ENCODE results near the gene FAM107B. TPM values are rescaled to one million over a fixed set of nuclear protein-coding genes. Genes with fewer than 3 reads are reported as not detected.

The FAM107B gene
- total RNA-seq, 1 experiment from 2014 or later, result 41.6 TPM

- Histone ChIP-seq H2AFZ (ENCODE audit: low read depth, low read length, poor library complexity, severe bottlenecking) (no peak overlapping the region), H3K4me2 (ENCODE audit: low read length) (no peak overlapping the region), H3K9ac (ENCODE audit: low read length) (no peak overlapping the region), H3K9me3 (ENCODE audit: control insufficient read depth in 1 of 2, insufficient read depth in 1 of 2, low read depth in 1 of 2, low read length in 2 of 2) (no peaks in the 10 kb centered on the region), H3K36me3 (ENCODE audit: control insufficient read depth in 1 of 2, insufficient read depth in 2 of 2, low read length in 2 of 2) (no peaks in the 10 kb centered on the region), H3K27me3 (ENCODE audit: insufficient read depth, low read length) (peaks cover 44% of the 10 kb centered on the region), H4K20me1 (ENCODE audit: insufficient read depth) (no peaks in the 10 kb centered on the region), H3K79me2 (ENCODE audit: insufficient read depth, low read length) (no peaks in the 10 kb centered on the region), H3K27ac (ENCODE audit: low read depth, low read length) (no peak overlapping the region), H3K4me1 (ENCODE audit: control insufficient read depth in 1 of 2, insufficient read depth in 2 of 2, low read length in 2 of 2) (no peaks in the 10 kb centered on the region), H3K4me3 (replicated peaks in 1 of 2; ENCODE audit: low read depth in 1 of 2, low read length in 2 of 2) (no peak overlapping the region), H3K9me2 (ENCODE audit: insufficient read depth) (no peaks in the 10 kb centered on the region)
- TF ChIP-seq ZNF274 (IDR thresholded peaks at IDR 0.05; ENCODE audit: low read depth, low read length), result no peak
- TF ChIP-seq, protein P1, sequence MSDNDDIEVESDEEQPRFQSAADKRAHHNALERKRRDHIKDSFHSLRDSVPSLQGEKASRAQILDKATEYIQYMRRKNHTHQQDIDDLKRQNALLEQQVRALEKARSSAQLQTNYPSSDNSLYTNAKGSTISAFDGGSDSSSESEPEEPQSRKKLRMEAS (IDR thresholded peaks at IDR 0.05), result no peak
- TF ChIP-seq FOSL1 (IDR thresholded peaks at IDR 0.05; ENCODE audit: low read depth), result no peak
- no peak for TF ChIP-seq POLR2A (IDR thresholded peaks at IDR 0.05; ENCODE audit: borderline replicate concordance, extremely low read depth, insufficient read depth, insufficient read length)
- TF ChIP-seq CBX3 (IDR thresholded peaks at IDR 0.05; ENCODE audit: low read depth), result no peak
- TF ChIP-seq SRF (IDR thresholded peaks at IDR 0.05; ENCODE audit: low read depth), result no peak
- TF ChIP-seq CEBPB (IDR thresholded peaks at IDR 0.05; ENCODE audit: low read depth), result no peak
- no peak for TF ChIP-seq ZFX (IDR thresholded peaks at IDR 0.05)
- no peak for TF ChIP-seq POLR2AphosphoS5 (IDR thresholded peaks at IDR 0.05; ENCODE audit: low read depth, low read length)
- TF ChIP-seq EZH2phosphoT487 (IDR thresholded peaks at IDR 0.05; ENCODE audit: borderline replicate concordance), result no peak
- TF ChIP-seq RAD21 (IDR thresholded peaks at IDR 0.05; ENCODE audit: low read depth), result no peak
- TF ChIP-seq REST (IDR thresholded peaks at IDR 0.05; ENCODE audit: low read depth), result no peak
- TF ChIP-seq JUND (IDR thresholded peaks at IDR 0.05), result no peak
- no peak for TF ChIP-seq SP1 (IDR thresholded peaks at IDR 0.05; ENCODE audit: low read depth)
- TF ChIP-seq SIN3A (IDR thresholded peaks at IDR 0.05; ENCODE audit: low read depth), result no peak
- intact Hi-C loops (cut with micrococcal nuclease), result loop anchor here (5.0 kb wide), 1 partner anchor 87 kb away; no protein-coding TSS in a partner anchor
- no peak for DNase-seq (ENCODE audit: low read depth, low spot score)
- ChIA-PET RAD21 (ENCODE audit: low non-redundant PET in 1 of 2, low total read pairs in 2 of 2, uncharacterized antibody in 2 of 2, unreplicated experiment in 2 of 2) (no interaction called here), POLR2A (no interaction called here), CTCF (no interaction called here)
- BruUV-seq (replicated peaks), result no TSS peak
- ATAC-seq, result no peak
These were observed 300.0 kb downstream of the FAM107B start for GRCh38 chr10:14474656-14475055.
